HG03103 (cell line): Measurements from ENCODE around the gene STK31.
"Not testable (repeated sequence)": the region's sequence is repeated elsewhere in the genome, so short reads cannot be mapped to it uniquely, and the experiment has no call there.

Experiments used
- ATAC-seq: cut with Tn5 transposase; IDR thresholded peaks from one replicate; pipeline ENCODE4 v1.9.1; 2021; ENCODE audit warnings: low read depth; ENCODE audit not compliant: unreplicated experiment

STK31 gene

GRCh38 chr7:23791721-23792120 is 81.7 kb downstream of the STK31 start:
- no peak for ATAC-seq

- ATAC-seq = no peak
Measured at GRCh38 chr7:23802720-23803397, 92.8 kb downstream of the STK31 start.

GRCh38 chr7:23804707-23805106 is 94.7 kb downstream of the STK31 start:
- no peak for ATAC-seq

GRCh38 chr7:23808421-23808820 is 98.4 kb downstream of the STK31 start:
- ATAC-seq = no peak

GRCh38 chr7:23810099-23810498 is 100.1 kb downstream of the STK31 start:
- no peak for ATAC-seq

- no peak for ATAC-seq
Measured at GRCh38 chr7:23811540-23811939, 101.5 kb downstream of the STK31 start.

GRCh38 chr7:23828125-23828524 is 118.1 kb downstream of the STK31 start:
- not testable (repeated sequence) for ATAC-seq

GRCh38 chr7:23832733-23833132 is 122.7 kb downstream of the STK31 start:
- not testable (repeated sequence) for ATAC-seq

- no peak for ATAC-seq
Measured at GRCh38 chr7:23833405-23833804, 123.4 kb downstream of the STK31 start.

- ATAC-seq = not testable (repeated sequence)
Measured at GRCh38 chr7:23844837-23845236, 134.8 kb downstream of the STK31 start.

- no peak for ATAC-seq
Measured at GRCh38 chr7:23852135-23852534, 142.1 kb downstream of the STK31 start.

- no peak for ATAC-seq
Measured at GRCh38 chr7:23852988-23853387, 143.0 kb downstream of the STK31 start.

GRCh38 chr7:23863209-23863787 is 153.3 kb downstream of the STK31 start:
- ATAC-seq = no peak

GRCh38 chr7:23864973-23865372 is 155.0 kb downstream of the STK31 start:
- no peak for ATAC-seq

GRCh38 chr7:23873306-23873705 is 163.3 kb downstream of the STK31 start:
- no peak for ATAC-seq

GRCh38 chr7:23876526-23876925 is 166.5 kb downstream of the STK31 start:
- not testable (repeated sequence) for ATAC-seq
